ENCODE results near the gene SDR42E2.

DNA sequence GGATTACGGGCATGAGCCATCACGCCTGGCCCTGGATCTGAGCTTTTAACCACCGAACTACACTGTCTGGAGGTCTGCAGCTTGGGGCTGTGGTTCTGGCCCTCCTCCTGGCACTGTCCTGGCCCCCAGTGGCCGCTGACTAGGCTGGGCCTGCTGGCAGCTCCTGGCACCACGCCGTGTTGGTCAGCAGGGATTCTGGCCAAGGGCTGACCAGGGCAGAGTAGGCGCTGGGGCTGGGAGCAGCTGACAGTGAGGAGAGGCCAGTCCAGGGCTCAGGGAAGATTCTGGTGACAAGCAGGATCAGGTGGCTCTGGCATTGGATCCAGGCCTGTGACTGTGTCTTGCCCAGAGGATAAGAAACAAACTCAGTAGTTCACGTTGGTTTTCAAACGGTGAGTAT is 58.4 kb downstream of the SDR42E2 start:
- TF ChIP-seq, protein P1, sequence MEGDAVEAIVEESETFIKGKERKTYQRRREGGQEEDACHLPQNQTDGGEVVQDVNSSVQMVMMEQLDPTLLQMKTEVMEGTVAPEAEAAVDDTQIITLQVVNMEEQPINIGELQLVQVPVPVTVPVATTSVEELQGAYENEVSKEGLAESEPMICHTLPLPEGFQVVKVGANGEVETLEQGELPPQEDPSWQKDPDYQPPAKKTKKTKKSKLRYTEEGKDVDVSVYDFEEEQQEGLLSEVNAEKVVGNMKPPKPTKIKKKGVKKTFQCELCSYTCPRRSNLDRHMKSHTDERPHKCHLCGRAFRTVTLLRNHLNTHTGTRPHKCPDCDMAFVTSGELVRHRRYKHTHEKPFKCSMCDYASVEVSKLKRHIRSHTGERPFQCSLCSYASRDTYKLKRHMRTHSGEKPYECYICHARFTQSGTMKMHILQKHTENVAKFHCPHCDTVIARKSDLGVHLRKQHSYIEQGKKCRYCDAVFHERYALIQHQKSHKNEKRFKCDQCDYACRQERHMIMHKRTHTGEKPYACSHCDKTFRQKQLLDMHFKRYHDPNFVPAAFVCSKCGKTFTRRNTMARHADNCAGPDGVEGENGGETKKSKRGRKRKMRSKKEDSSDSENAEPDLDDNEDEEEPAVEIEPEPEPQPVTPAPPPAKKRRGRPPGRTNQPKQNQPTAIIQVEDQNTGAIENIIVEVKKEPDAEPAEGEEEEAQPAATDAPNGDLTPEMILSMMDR (IDR thresholded peaks at IDR 0.05 in 4 of 5, conservative IDR thresholded peaks at IDR 0.05 in 1 of 5): peak in 2 of 5 experiments; percentile 4 to 27
- peak in 1 of 2 donors; percentile 11 for TF ChIP-seq POLR2A (IDR thresholded peaks at IDR 0.05)
